ENCODE results near the gene C2orf68.
"Not testable (repeated sequence)": the region's sequence is repeated elsewhere in the genome, so short reads cannot be mapped to it uniquely, and the experiment has no call there.

C2orf68 gene

GRCh38 chr2:85648619-85649018 lies 36.8 kb upstream of the C2orf68 start:
- Mint-ChIP-seq H3K36me3 (peaks cover 38 to 45% of the 10 kb centered on the region in 2 donors), H3K9me3 (no peaks in the 10 kb centered on the region), H3K4me1 (peaks cover 5 to 19% of the 10 kb centered on the region in 2 donors), H3K4me3 (no peak overlapping the region), H3K27me3 (no peaks in the 10 kb centered on the region), H3K27ac (no peak overlapping the region)
- DNase-seq (no peak), ATAC-seq (replicated peaks) (peak; percentile 57)

GRCh38 chr2:85647823-85648526 lies 36.1 kb upstream of the C2orf68 start:
- no peak overlapping the region for H3K27ac Mint-ChIP-seq
- H3K4me1 Mint-ChIP-seq = peaks cover 5 to 19% of the 10 kb centered on the region in 2 donors
- DNase-seq (peak; percentile 21), ATAC-seq (replicated peaks) (peak; percentile 92 to 96)
- H3K9me3 Mint-ChIP-seq = no peaks in the 10 kb centered on the region
- no peak overlapping the region for H3K4me3 Mint-ChIP-seq
- H3K27me3 Mint-ChIP-seq = no peaks in the 10 kb centered on the region
- H3K36me3 Mint-ChIP-seq = peaks cover 37 to 45% of the 10 kb centered on the region in 2 donors

DNA sequence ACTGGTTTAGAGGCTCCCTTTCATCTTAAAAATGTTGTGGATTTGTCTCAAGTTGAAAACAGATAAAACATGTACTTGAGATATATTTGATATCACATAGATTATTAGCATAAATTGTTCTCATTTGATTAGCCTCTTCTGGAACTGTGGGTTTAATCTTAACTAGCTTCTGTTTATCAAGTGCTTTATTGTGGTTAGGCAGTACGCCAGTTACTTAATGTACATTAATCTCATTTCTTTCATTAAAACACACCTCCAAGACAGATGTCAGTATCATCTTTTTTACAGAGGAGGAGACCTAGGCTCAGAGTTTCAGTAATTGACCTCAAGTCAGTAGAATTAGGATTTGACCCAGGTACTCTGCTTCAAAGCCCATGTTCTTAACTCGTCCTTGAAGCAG lies 34.3 kb upstream of the C2orf68 start:
- peaks cover 5 to 19% of the 10 kb centered on the region in 2 donors for H3K4me1 Mint-ChIP-seq
- H3K36me3 Mint-ChIP-seq = peaks cover 42 to 52% of the 10 kb centered on the region in 2 donors
- H3K27me3 Mint-ChIP-seq = no peaks in the 10 kb centered on the region
- DNase-seq (no peak), ATAC-seq (replicated peaks) (no peak)
- no peak overlapping the region for H3K27ac Mint-ChIP-seq
- no peaks in the 10 kb centered on the region for H3K9me3 Mint-ChIP-seq
- H3K4me3 Mint-ChIP-seq = no peak overlapping the region

DNA sequence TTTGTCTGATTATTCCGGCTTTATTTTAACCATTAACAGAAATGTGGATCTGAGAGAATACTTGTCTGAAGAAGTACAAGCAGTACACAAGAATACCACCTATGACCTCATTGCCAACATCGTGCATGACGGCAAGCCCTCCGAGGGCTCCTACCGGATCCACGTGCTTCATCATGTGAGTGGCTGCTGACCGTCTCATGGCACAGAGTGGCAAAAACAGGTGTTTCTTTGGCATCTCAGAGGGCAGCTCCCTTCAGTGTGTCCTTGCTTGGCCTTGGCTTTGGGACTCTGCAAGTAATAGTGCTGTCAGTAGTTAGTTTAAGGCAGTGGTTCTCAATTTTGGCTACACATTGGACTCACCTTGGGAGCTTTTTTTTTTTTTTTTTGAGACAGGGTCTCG lies 33.0 kb upstream of the C2orf68 start:
- no peak for ATAC-seq (replicated peaks)
- Mint-ChIP-seq H3K27ac (no peak overlapping the region), H3K4me1 (peaks cover 5 to 19% of the 10 kb centered on the region in 2 donors), H3K9me3 (no peaks in the 10 kb centered on the region), H3K4me3 (no peak overlapping the region), H3K27me3 (no peaks in the 10 kb centered on the region), H3K36me3 (peaks cover 50 to 59% of the 10 kb centered on the region in 2 donors)
- no peak for DNase-seq

GRCh38 chr2:85642725-85643124 lies 30.9 kb upstream of the C2orf68 start:
- no peak overlapping the region for H3K27ac Mint-ChIP-seq
- H3K9me3 Mint-ChIP-seq = no peaks in the 10 kb centered on the region
- H3K27me3 Mint-ChIP-seq = no peaks in the 10 kb centered on the region
- H3K4me1 Mint-ChIP-seq = peaks cover 1 to 9% of the 10 kb centered on the region in 2 donors
- no peak for DNase-seq
- ATAC-seq (replicated peaks) = no peak
- peaks cover 41 to 48% of the 10 kb centered on the region in 2 donors for H3K36me3 Mint-ChIP-seq
- H3K4me3 Mint-ChIP-seq = no peak overlapping the region

GRCh38 chr2:85635636-85636035 lies 23.8 kb upstream of the C2orf68 start:
- Mint-ChIP-seq H3K36me3 (peaks cover 50 to 65% of the 10 kb centered on the region in 2 donors), H3K4me1 (peaks cover 12 to 18% of the 10 kb centered on the region in 2 donors), H3K27me3 (no peaks in the 10 kb centered on the region), H3K9me3 (no peaks in the 10 kb centered on the region), H3K4me3 (no peak overlapping the region), H3K27ac (no peak overlapping the region)
- DNase-seq (no peak), ATAC-seq (replicated peaks) (no peak)

GRCh38 chr2:85635011-85635410 lies 23.1 kb upstream of the C2orf68 start:
- Mint-ChIP-seq H3K27ac (no peak overlapping the region), H3K4me3 (no peak overlapping the region), H3K27me3 (no peaks in the 10 kb centered on the region), H3K36me3 (peaks cover 45 to 62% of the 10 kb centered on the region in 2 donors), H3K9me3 (no peaks in the 10 kb centered on the region), H3K4me1 (peaks cover 12 to 18% of the 10 kb centered on the region in 2 donors)
- ATAC-seq (replicated peaks) = no peak
- DNase-seq = no peak

DNA sequence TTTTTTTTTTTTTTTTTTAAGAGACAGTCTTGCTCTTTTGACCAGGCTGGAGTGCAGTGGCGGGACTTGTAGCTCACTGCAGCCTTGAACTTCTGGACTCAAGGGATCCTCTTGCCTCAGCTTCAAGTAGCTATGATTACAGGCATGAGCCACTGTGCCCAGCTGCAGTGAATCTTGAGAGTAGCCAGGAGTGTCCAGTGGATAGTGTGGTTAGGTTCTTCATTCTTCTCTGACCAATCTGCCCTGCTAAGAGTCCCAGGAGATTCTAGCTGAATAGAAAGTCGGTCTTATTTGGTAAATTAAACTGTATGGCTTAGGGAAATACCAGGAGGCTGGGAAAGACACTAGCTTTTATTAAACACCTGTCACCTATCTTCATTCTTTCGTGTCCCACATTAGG lies 19.4 kb upstream of the C2orf68 start:
- H3K4me1 Mint-ChIP-seq = peaks cover 10 to 21% of the 10 kb centered on the region in 2 donors
- peaks cover 46 to 52% of the 10 kb centered on the region in 2 donors for H3K36me3 Mint-ChIP-seq
- H3K27me3 Mint-ChIP-seq = no peaks in the 10 kb centered on the region
- no peak overlapping the region for H3K27ac Mint-ChIP-seq
- no peak for ATAC-seq (replicated peaks)
- H3K4me3 Mint-ChIP-seq = no peak overlapping the region
- no peaks in the 10 kb centered on the region for H3K9me3 Mint-ChIP-seq
- DNase-seq = no peak

DNA sequence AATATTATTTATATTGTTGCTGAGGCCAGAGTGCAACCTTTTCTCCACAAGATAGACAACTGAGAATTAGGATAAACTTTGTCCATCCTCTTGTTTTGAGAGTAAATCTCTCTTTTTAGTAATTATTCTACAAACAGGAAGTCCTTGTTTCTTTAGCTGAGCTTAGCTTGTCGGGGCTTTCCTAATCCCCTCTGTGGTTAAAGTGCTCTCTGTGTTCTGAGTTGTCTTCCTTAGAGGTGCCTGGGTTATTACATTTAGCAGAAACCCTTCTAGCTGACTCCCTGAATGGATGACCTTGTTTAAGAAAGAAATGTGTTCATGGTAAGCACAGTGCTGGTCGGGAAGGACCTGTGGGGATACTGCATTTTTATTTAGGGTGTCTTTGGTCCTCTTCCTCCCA lies 16.8 kb upstream of the C2orf68 start:
- peaks cover 6 to 11% of the 10 kb centered on the region in 2 donors for H3K4me1 Mint-ChIP-seq
- H3K9me3 Mint-ChIP-seq = no peaks in the 10 kb centered on the region
- H3K4me3 Mint-ChIP-seq = no peak overlapping the region
- H3K27me3 Mint-ChIP-seq = no peaks in the 10 kb centered on the region
- peaks cover 41 to 52% of the 10 kb centered on the region in 2 donors for H3K36me3 Mint-ChIP-seq
- no peak for DNase-seq
- peak; percentile 83 to 98 for ATAC-seq (replicated peaks)
- H3K27ac Mint-ChIP-seq = peak overlapping the region; percentile 42

DNA sequence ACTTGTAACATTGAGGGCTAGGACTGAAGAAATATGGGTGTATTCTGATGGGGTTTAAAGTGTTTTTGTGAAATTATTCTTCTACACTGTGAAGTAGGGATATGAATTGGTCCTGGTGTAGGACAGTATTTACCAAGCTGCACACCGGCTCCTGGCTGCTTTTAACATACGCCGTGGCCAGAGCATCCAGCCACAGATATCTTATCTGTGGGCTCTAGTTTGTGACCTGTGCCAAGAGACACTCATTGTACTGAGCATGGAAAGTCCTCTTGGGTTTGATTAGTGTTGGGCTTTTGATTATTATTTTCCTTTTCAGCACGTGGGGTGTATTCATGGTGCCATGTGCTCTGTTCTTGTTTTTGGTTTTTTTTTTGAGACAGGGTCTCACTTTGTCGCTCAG lies 12.1 kb upstream of the C2orf68 start:
- no peaks in the 10 kb centered on the region for H3K27me3 Mint-ChIP-seq
- H3K9me3 Mint-ChIP-seq = no peaks in the 10 kb centered on the region
- H3K4me3 Mint-ChIP-seq = no peak overlapping the region
- H3K36me3 Mint-ChIP-seq = peaks cover 29 to 45% of the 10 kb centered on the region in 2 donors
- H3K27ac Mint-ChIP-seq = no peak overlapping the region
- DNase-seq = no peak
- H3K4me1 Mint-ChIP-seq = peaks cover 3 to 11% of the 10 kb centered on the region in 2 donors
- no peak for ATAC-seq (replicated peaks)

- H3K4me3 Mint-ChIP-seq = no peak overlapping the region
- peaks cover 2 to 8% of the 10 kb centered on the region in 2 donors for H3K4me1 Mint-ChIP-seq
- ATAC-seq (replicated peaks) (no peak), DNase-seq (no peak)
- H3K27ac Mint-ChIP-seq = no peak overlapping the region
- no peaks in the 10 kb centered on the region for H3K27me3 Mint-ChIP-seq
- H3K9me3 Mint-ChIP-seq = no peaks in the 10 kb centered on the region
- H3K36me3 Mint-ChIP-seq = peaks cover 15 to 37% of the 10 kb centered on the region in 2 donors
These were observed 9.5 kb upstream of the C2orf68 start for GRCh38 chr2:85621338-85621737.

- Mint-ChIP-seq H3K27ac (no peak overlapping the region), H3K9me3 (no peaks in the 10 kb centered on the region), H3K4me3 (no peak overlapping the region), H3K27me3 (no peaks in the 10 kb centered on the region), H3K4me1 (peaks cover 2 to 15% of the 10 kb centered on the region in 2 donors), H3K36me3 (peaks cover 14 to 27% of the 10 kb centered on the region in 2 donors)
- DNase-seq (no peak), ATAC-seq (replicated peaks) (no peak)
These were observed 7.8 kb upstream of the C2orf68 start for GRCh38 chr2:85619617-85620016.

- not testable (repeated sequence) for H3K4me3 Mint-ChIP-seq; ATAC-seq (replicated peaks); H3K27ac Mint-ChIP-seq; H3K9me3 Mint-ChIP-seq; H3K27me3 Mint-ChIP-seq; DNase-seq
- Mint-ChIP-seq H3K4me1 (peaks cover 2 to 16% of the 10 kb centered on the region in 2 donors), H3K36me3 (peaks cover 4 to 14% of the 10 kb centered on the region in 2 donors)
These were observed 5.9 kb upstream of the C2orf68 start for GRCh38 chr2:85617723-85618122.

DNA sequence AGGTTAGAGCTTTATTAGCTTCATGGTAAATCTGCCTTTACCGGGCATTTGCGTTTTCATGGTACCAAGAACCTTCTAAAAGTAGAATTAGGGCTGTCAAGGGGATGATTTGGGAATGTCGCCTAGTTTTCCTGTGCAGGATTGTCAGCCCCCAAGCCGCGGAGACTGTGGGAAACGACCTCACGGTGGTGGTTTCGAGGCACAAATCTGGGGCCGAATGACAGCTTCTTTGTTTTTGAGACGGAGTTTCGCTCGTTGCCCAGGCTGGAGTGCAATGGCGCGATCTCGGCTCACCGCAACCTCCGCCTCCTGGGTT lies 3.5 kb upstream of the C2orf68 start:
- peak overlapping the region; percentile 98 for H3K27ac Mint-ChIP-seq
- no peaks in the 10 kb centered on the region for H3K27me3 Mint-ChIP-seq

DNA sequence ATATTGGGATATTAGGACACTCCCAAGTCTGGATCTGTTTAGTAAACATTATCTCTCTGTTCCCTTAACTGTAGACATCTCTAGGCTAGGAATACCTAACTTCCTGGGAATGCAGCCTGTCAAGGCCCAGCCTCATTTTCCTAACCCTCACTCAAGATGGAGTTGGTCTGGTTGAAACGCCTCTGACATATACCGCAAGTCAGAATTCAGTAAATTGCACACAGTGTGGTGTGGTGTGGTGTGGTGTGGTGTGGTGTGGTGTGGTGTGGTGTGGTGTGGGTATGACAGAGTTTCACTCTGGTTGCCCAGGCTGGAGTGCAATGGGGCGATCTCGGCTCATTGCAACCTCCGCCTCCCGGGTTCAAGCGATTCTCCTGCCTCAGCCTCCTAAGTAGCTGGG lies 2.9 kb upstream of the C2orf68 start:
- Mint-ChIP-seq H3K4me1 (peaks cover 2 to 32% of the 10 kb centered on the region in 2 donors), H3K36me3 (peaks cover 0 to 10% of the 10 kb centered on the region in 2 donors)
- not testable (repeated sequence) for H3K27ac Mint-ChIP-seq

More for the DNA sequence above, 3.5 kb upstream of the C2orf68 start:
- ATAC-seq (replicated peaks) = no peak
- Mint-ChIP-seq H3K4me1 (peaks cover 2 to 26% of the 10 kb centered on the region in 2 donors), H3K4me3 (peak overlapping the region in 1 of 2 donors; percentile 95), H3K36me3 (peaks cover 0 to 10% of the 10 kb centered on the region in 2 donors), H3K9me3 (no peaks in the 10 kb centered on the region)
- DNase-seq = no peak

More for the DNA sequence above, 2.9 kb upstream of the C2orf68 start:
- DNase-seq; H3K9me3 Mint-ChIP-seq; H3K4me3 Mint-ChIP-seq; H3K27me3 Mint-ChIP-seq; ATAC-seq (replicated peaks): not testable (repeated sequence)
